D721Med (cell line): ENCODE results near the gene STRIP1.

ENCODE experiments used
- DNase-seq: peaks from one replicate; pipeline ENCODE4 v3.0.0; 2011; ENCODE audit warnings: low spot score; ENCODE audit not compliant: insufficient read length
- FAIRE-seq: peaks from 2 replicates; lab custom pipeline; 2011; peaks lifted over from hg19 to GRCh38; lab: Jason Lieb, UNC
- CTCF ChIP-seq: IDR thresholded peaks from 2 replicates; pipeline ENCODE4 v1.5.1; 2012; ENCODE audit warnings: mild to moderate bottlenecking, control low read depth; ENCODE audit not compliant: insufficient read depth; ENCODE audit errors: missing control alignments

STRIP1 gene

DNA sequence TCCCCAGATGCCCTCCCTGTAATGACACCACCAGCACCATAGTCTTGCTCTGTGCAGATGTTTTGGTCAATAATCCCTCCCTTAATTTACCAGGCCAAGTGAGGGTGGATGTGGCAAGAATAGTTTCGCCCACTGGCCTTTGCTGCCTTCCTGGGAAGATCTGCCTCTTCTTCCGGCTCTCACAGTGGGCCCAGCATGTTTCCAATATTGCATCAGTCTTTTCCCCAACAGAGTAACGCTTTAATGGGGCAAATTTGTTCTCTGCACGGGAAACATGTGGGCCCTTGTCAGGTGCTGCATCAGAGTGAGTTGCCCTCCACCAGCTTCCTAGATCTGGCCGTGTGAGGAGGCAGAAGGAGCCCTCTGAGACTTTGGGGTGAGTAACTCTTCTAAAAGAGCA is 48.1 kb downstream of the STRIP1 start:
- TF ChIP-seq CTCF, result no peak
- DNase-seq, result no peak
- no peak for FAIRE-seq

- FAIRE-seq, result no peak
- no peak for TF ChIP-seq CTCF
- DNase-seq, result no peak
Measured at GRCh38 chr1:110083061-110083865, 48.8 kb downstream of the STRIP1 start.

DNA sequence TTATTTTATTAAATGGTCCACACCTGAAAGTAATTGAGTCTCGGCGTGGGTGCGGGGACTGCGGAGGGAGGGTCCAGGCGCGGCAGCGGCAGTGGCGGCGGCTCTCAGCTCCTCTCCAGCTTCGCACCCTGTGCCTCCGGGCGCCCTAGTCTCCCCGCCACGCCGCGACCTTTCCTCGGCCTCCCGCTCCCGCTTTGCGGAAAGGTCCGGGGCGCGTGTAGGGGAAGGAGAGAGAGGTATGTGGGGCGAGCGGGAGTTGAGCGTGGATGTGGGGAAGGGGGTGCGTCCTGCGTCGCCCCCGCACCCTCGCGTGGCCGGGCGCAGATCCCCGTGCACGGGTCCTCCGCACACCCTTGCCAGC is 49.4 kb downstream of the STRIP1 start:
- no peak for TF ChIP-seq CTCF
- FAIRE-seq (no peak), DNase-seq (no peak)

- no peak for TF ChIP-seq CTCF
- FAIRE-seq (no peak), DNase-seq (no peak)
Measured at GRCh38 chr1:110084227-110085078, 50.0 kb downstream of the STRIP1 start.

DNA sequence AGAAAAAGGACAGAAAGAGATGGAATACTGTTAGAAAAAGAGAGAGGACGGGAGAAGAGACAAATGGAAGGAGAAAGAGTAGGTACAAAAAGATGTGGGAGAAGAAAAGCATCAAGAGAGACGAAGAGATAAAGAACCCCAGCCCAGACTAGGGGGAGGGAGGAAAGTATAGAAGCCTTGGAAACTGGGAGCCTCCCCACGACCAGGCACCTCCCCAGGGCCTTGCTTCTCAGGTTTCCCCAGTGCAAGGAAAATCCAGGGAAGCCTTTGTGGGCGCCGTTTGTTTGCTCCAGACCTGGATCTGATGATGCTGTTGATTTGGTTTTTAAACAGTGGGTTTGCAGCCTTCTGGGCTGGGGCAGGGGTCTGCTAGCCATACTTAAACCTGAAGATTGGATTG is 51.2 kb downstream of the STRIP1 start:
- no peak for DNase-seq
- FAIRE-seq, result no peak
- TF ChIP-seq CTCF, result no peak

DNA sequence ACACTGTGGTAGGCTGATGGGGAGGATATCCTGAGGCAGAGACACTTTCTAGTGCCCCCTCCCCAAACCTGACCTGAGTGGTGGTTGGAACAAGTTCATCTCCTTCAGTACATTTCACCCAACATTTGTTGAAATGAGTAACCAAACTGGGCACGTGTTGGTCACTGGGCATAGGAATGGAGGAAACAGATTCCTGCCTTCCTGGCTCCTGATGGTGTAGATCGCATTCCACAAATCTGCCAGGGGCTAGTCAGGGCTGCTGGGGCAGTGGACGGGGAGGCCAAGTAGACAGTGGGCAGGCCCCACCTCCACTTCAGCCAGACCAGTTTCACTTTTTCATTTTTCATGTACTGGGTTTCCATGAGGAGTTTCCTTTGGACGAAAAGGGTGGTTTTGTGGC is 52.5 kb downstream of the STRIP1 start:
- FAIRE-seq (no peak), DNase-seq (no peak)
- TF ChIP-seq CTCF, result no peak
